A673 (cell line): ENCODE measurements around the gene HECTD4. TPM values are rescaled to one million over a fixed set of nuclear protein-coding genes. Genes with fewer than 3 reads are reported as not detected.
"Not testable (repeated sequence)": the region's sequence is repeated elsewhere in the genome, so short reads cannot be mapped to it uniquely, and the experiment has no call there.

ENCODE experiments used
- BruUV-seq: library from RNA; stranded (reverse); fragments of 400-500 nt; replicated peaks from 2 replicates; lab custom pipeline; 2021; lab: Mats Ljungman, UMichigan
- CTCF ChIA-PET: fragments of 300-600 bp; sonication (Branson Sonifier 250); formaldehyde crosslinking; loops from one replicate; lab custom pipeline; 2022; ENCODE audit warnings: antibody characterized with exemption; lab: Charles Lee
- POLR2A ChIA-PET: fragments of 300-600 bp; sonication (Branson Sonifier 250); formaldehyde crosslinking; loops from one replicate; lab custom pipeline; 2022; ENCODE audit warnings: antibody characterized with exemption; ENCODE audit not compliant: low non-redundant PET; lab: Charles Lee
- DNase-seq: peaks from one replicate; pipeline ENCODE4 v3.0.0-alpha.2; 2015; ENCODE audit warnings: low spot score
- H3K27ac ChIP-seq: fragments of 200-600 bp; sonication (generic); 2 replicates; pipeline ENCODE4 v1.5.1; 2016; ENCODE audit warnings: mixed run types, low read depth, mild to moderate bottlenecking, mixed read lengths, antibody characterized with exemption, low read length; ENCODE audit not compliant: poor library complexity, severe bottlenecking
- H3K27me3 ChIP-seq: fragments of 200-600 bp; sonication (generic); replicated peaks from 2 replicates; pipeline ENCODE4 v1.6.1; 2017; ENCODE audit warnings: mixed run types, low read depth, mild to moderate bottlenecking, mixed read lengths, antibody characterized with exemption, low read length; ENCODE audit not compliant: insufficient read depth, poor library complexity
- H3K36me3 ChIP-seq: fragments of 200-600 bp; sonication (generic); 2 replicates; pipeline ENCODE4 v1.6.1; 2016; ENCODE audit warnings: mixed run types, mild to moderate bottlenecking, mixed read lengths, antibody characterized with exemption, low read length; ENCODE audit not compliant: insufficient read depth, poor library complexity, severe bottlenecking
- H3K4me1 ChIP-seq: fragments of 200-600 bp; sonication (generic); 2 replicates; pipeline ENCODE4 v1.6.1; 2017; ENCODE audit warnings: mixed run types, mild to moderate bottlenecking, mixed read lengths, antibody characterized with exemption, low read length; ENCODE audit not compliant: insufficient read depth, poor library complexity, severe bottlenecking
- H3K4me3 ChIP-seq: fragments of 200-600 bp; sonication (generic); 2 replicates; pipeline ENCODE4 v1.5.1; 2016; ENCODE audit warnings: low read depth, mixed run types, mild to moderate bottlenecking, mixed read lengths, low read length; ENCODE audit not compliant: poor library complexity, severe bottlenecking
- H3K9me3 ChIP-seq: fragments of 200-600 bp; sonication (generic); 2 replicates; pipeline ENCODE4 v1.6.1; 2016; ENCODE audit warnings: mixed run types, low read depth, mild to moderate bottlenecking, mixed read lengths, antibody characterized with exemption, low read length; ENCODE audit not compliant: poor library complexity, severe bottlenecking
- CTCF ChIP-seq: fragments of 300-800, 200-600 bp; sonication (generic); conservative IDR thresholded peaks from 2 replicates; pipeline ENCODE4 v1.5.1; 2017; ENCODE audit warnings: low read depth, mild to moderate bottlenecking, antibody characterized with exemption, low read length, moderate library complexity, mixed read lengths
- EZH2 ChIP-seq: fragments of 200-600 bp; sonication (generic); IDR thresholded peaks from 2 replicates; pipeline ENCODE4 v1.6.1; 2017; ENCODE audit warnings: borderline replicate concordance, low read depth, mild to moderate bottlenecking, mixed read lengths, antibody characterized with exemption, low read length; ENCODE audit not compliant: poor library complexity, severe bottlenecking
- intact Hi-C: fragments of 100-400 bp; cut with micrococcal nuclease; formaldehyde crosslinking; loops from one replicate; pipeline ENCODE4 v1.10.0; 2022; ENCODE audit not compliant: unreplicated experiment
- total RNA-seq: library from RNA; stranded (reverse); gene quantifications from 2 replicates; pipeline ENCODE4 v1.2.3, GENCODE V29; 2021

Gene HECTD4
- total RNA-seq, 1 experiment from 2014 or later = 52.1 TPM

- TF ChIP-seq EZH2 (no peak), CTCF (no peak)
- no TSS peak for BruUV-seq
- POLR2A ChIA-PET = no interaction called here
Measured at GRCh38 chr12:112401903-112402498, 19.8 kb upstream of the HECTD4 start.

GRCh38 chr12:112401054-112401453, 18.8 kb upstream of the HECTD4 start:
- no peak overlapping the region for H3K27ac ChIP-seq
- H3K4me3 ChIP-seq = no peak overlapping the region
- no peak for DNase-seq
- no peaks in the 10 kb centered on the region for H3K4me1 ChIP-seq
- TF ChIP-seq CTCF (no peak), EZH2 (no peak)
- no peaks in the 10 kb centered on the region for H3K27me3 ChIP-seq
- ChIA-PET CTCF (interaction anchor here (0.6 to 0.7 kb wide), 2 partner anchors 203 to 314 kb away, joined by 5 to 7 read pairs; no protein-coding TSS in a partner anchor), POLR2A (no interaction called here)
- no TSS peak for BruUV-seq
- peaks cover 21% of the 10 kb centered on the region for H3K36me3 ChIP-seq
- intact Hi-C loops = no loop called here
- no peaks in the 10 kb centered on the region for H3K9me3 ChIP-seq

More at GRCh38 chr12:112401903-112402498, 19.8 kb upstream of the HECTD4 start:
- Histone ChIP-seq H3K9me3 (no peaks in the 10 kb centered on the region), H3K27ac (no peak overlapping the region), H3K4me1 (no peaks in the 10 kb centered on the region), H3K4me3 (no peak overlapping the region), H3K36me3 (peaks cover 31% of the 10 kb centered on the region), H3K27me3 (no peaks in the 10 kb centered on the region)
- CTCF ChIA-PET = interaction anchor here (0.6 to 1.2 kb wide), 2 partner anchors 14 to 315 kb away, joined by 3 to 5 read pairs; no protein-coding TSS in a partner anchor
- no peak for DNase-seq
- intact Hi-C loops = no loop called here

GRCh38 chr12:112393328-112393727, 11.1 kb upstream of the HECTD4 start:
- no peaks in the 10 kb centered on the region for H3K27me3 ChIP-seq
- H3K4me1 ChIP-seq = no peaks in the 10 kb centered on the region
- CTCF ChIA-PET = no interaction called here
- H3K4me3 ChIP-seq = no peak overlapping the region
- H3K27ac ChIP-seq = no peak overlapping the region
- POLR2A ChIA-PET = no interaction called here
- no peak for DNase-seq
- no TSS peak for BruUV-seq
- intact Hi-C loops = no loop called here
- TF ChIP-seq CTCF (no peak), EZH2 (no peak)
- no peaks in the 10 kb centered on the region for H3K36me3 ChIP-seq
- H3K9me3 ChIP-seq = no peaks in the 10 kb centered on the region

GRCh38 chr12:112389922-112390654, 7.9 kb upstream of the HECTD4 start:
- H3K4me3 ChIP-seq, H3K27ac ChIP-seq, CTCF ChIA-PET, POLR2A ChIA-PET, H3K27me3 ChIP-seq, DNase-seq, H3K36me3 ChIP-seq, BruUV-seq, H3K9me3 ChIP-seq: not testable (repeated sequence)
- intact Hi-C loops = loop anchor here (5.0 to 10.0 kb wide), 3 partner anchors 95 to 438 kb away; partner anchors contain the start of genes ERP29 and TMEM116
- H3K4me1 ChIP-seq = peaks cover 15% of the 10 kb centered on the region
